ENCODE measurements around the gene CNTNAP2.

DNA sequence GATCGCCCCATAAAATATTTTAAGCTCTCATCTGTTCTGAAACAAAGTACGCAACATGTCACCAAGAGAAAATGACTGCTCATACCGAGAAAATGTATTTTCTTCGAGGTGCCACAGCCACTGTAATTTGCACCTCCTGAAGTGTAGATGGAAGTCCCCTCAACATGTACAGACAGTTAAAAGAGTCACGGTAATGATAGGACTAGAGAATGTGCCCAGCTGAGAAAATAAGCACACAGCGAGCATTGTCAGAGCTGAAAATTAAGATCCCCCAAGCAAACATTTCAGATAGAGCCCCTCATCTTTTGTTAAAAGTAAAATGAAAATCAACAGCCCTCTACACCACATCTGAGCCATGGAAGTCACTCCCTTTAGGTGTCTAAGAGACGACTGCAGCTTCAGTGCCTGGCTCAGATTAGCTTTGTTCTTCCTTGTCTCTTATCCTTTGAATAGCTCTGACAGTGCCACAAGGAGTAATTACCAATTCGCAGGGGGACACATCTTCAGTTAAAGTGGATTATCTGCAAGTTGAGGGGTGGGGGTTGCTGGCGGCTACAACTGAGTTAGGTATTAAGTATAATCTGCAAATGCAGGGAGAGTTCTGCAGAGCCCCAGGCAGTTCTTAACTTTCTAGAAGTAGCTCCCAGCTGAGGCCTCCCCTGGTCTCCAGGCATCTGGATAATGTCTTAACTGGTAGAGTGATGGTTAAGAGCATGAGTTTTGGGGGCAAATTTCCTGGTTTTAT, 2251.3 kb downstream of the CNTNAP2 start:
- TF ChIP-seq, protein P1, sequence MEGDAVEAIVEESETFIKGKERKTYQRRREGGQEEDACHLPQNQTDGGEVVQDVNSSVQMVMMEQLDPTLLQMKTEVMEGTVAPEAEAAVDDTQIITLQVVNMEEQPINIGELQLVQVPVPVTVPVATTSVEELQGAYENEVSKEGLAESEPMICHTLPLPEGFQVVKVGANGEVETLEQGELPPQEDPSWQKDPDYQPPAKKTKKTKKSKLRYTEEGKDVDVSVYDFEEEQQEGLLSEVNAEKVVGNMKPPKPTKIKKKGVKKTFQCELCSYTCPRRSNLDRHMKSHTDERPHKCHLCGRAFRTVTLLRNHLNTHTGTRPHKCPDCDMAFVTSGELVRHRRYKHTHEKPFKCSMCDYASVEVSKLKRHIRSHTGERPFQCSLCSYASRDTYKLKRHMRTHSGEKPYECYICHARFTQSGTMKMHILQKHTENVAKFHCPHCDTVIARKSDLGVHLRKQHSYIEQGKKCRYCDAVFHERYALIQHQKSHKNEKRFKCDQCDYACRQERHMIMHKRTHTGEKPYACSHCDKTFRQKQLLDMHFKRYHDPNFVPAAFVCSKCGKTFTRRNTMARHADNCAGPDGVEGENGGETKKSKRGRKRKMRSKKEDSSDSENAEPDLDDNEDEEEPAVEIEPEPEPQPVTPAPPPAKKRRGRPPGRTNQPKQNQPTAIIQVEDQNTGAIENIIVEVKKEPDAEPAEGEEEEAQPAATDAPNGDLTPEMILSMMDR (IDR thresholded peaks at IDR 0.05) = no peak
- no peak for TF ChIP-seq EP300 (IDR thresholded peaks at IDR 0.05)
